Retinal pigment epithelial cell (primary cell): ENCODE results near the gene KLF6.

ENCODE experiments used
- DNase-seq: peaks from one replicate; pipeline ENCODE4 v3.0.0-alpha.2; 2010; ENCODE audit warnings: low read depth
- H3K4me3 ChIP-seq: 2 replicates; pipeline ENCODE4 v1.5.1; 2011; ENCODE audit warnings: mild to moderate bottlenecking, low read length, control low read depth, moderate library complexity
- TF ChIP-seq, protein P1 (sequence below): conservative IDR thresholded peaks from 2 replicates; pipeline ENCODE4 v1.5.1; 2011; ENCODE audit warnings: low read depth, low read length, control low read depth, inconsistent platforms

The KLF6 gene

DNA sequence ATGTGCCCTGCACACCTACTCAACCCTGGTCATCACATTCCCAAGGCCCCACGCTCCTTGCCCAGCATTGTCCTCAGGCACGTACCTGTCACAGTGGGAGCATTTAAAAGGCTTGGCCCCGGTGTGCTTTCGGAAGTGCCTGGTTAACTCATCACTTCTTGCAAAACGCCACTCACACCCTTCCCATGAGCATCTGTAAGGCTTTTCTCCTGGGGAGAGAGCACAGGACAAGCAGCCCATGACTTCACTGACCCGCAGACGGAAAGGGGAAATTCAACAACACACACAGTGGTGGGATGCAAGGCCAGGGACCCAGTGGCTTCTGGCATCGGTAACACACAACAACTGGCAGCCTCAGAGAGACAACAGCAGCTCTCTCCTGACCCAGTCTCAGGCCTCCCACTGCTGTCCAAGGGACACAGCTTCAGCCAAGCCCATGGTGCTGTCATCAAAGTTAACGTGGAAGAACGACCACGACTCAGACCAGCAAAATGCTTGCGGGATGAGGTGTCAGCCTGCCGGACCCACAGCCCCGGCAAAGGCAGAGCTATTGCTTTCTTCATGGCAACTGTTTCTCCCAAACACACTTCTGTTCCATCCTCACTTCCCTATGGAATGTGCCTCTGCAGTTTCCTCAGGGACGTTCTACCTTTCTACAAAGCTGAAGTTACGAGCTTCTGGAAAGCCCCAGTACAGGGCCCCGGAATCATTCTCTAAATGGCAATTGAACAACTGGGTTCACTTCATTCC lies 4.8 kb downstream of the KLF6 start:
- TF ChIP-seq, protein P1, sequence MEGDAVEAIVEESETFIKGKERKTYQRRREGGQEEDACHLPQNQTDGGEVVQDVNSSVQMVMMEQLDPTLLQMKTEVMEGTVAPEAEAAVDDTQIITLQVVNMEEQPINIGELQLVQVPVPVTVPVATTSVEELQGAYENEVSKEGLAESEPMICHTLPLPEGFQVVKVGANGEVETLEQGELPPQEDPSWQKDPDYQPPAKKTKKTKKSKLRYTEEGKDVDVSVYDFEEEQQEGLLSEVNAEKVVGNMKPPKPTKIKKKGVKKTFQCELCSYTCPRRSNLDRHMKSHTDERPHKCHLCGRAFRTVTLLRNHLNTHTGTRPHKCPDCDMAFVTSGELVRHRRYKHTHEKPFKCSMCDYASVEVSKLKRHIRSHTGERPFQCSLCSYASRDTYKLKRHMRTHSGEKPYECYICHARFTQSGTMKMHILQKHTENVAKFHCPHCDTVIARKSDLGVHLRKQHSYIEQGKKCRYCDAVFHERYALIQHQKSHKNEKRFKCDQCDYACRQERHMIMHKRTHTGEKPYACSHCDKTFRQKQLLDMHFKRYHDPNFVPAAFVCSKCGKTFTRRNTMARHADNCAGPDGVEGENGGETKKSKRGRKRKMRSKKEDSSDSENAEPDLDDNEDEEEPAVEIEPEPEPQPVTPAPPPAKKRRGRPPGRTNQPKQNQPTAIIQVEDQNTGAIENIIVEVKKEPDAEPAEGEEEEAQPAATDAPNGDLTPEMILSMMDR = no peak
- peak overlapping the region; percentile 90 for H3K4me3 ChIP-seq
- no peak for DNase-seq

DNA sequence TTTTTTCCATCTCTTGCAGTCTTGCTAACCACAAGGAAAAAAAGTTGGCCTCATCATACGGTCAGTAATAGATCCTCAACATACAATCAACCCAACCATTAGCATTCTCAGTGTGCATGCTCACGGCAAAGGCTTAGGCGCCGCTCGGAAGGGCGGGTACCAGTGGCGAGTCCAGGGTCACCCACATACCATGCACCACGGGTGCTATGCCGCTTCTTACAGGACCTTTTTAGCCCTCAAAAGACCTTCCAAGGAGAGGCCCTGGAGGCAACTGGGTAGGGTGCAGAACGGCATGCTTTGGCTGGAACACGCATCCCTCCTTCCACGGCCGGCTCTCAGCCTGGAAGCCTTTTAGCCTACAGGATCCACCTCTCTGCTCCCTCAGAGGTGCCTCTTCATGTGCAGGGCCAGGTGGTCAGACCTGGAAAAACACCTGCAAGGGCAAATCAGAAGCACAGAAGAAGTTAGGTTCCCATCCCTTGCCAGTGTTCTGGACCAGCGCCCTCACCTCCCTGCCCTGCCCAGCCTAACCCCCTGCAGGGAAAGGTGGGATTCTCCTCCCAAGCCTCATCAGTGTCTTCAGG lies 5.8 kb downstream of the KLF6 start:
- TF ChIP-seq, protein P1 = no peak
- DNase-seq = no peak
- H3K4me3 ChIP-seq = no peak overlapping the region

DNA sequence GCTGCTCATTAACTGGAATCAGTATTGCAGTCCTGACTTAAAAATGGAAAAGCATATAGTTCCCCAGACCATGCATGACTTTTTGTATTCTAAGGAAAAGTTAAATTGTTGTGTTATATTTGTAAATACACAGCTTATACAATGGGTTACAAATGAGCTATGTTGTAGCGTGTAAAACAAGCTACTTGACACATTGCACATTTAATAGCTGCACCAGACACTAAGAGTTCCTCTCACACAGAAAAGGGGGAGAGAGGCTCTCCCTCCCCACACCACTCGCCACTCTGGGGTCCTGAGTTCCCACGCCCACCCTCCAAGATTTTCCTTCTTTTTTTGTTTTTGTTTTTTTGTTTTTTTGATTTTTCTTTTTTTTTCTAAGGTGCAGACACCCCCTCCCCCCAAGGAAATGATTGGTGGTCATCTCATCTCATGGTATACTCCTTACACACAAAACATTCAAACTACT lies 6.3 kb downstream of the KLF6 start:
- TF ChIP-seq, protein P1 = no peak
- DNase-seq = no peak
- H3K4me3 ChIP-seq = no peak overlapping the region

DNA sequence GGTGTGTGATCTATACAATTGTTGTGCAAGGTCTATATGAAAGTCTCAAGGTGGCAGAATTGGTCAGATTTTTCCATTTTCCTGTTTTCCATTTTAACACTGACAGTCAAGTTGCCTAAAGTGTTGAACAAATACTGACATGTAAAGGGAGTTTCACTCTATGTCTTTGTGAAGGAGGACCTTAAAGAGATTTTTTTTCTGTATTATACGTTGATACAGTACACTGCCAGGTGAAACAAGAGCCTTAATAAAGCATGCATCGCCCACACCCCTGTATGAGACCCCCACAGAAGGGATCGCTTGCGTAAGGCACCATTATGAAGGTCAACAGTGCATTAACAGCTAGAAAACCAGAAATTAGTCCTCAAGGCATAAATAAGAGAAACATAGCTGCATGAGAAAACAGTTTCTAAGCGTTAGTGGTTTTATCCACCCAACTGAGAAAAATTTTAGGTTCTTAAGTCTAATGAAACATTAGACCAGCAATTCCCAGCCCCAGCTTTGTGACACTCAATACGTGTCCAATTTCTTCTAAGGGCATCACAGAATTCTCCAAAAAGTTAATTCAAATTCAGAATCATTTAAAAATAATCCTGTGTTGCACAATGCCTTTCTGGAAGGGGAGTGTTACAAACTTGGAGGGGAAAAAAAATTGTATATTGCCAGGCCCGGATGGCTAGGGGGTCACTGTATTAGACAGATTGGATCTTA lies 6.9 kb downstream of the KLF6 start:
- no peak for DNase-seq
- TF ChIP-seq, protein P1 = no peak
- H3K4me3 ChIP-seq = no peak overlapping the region

DNA sequence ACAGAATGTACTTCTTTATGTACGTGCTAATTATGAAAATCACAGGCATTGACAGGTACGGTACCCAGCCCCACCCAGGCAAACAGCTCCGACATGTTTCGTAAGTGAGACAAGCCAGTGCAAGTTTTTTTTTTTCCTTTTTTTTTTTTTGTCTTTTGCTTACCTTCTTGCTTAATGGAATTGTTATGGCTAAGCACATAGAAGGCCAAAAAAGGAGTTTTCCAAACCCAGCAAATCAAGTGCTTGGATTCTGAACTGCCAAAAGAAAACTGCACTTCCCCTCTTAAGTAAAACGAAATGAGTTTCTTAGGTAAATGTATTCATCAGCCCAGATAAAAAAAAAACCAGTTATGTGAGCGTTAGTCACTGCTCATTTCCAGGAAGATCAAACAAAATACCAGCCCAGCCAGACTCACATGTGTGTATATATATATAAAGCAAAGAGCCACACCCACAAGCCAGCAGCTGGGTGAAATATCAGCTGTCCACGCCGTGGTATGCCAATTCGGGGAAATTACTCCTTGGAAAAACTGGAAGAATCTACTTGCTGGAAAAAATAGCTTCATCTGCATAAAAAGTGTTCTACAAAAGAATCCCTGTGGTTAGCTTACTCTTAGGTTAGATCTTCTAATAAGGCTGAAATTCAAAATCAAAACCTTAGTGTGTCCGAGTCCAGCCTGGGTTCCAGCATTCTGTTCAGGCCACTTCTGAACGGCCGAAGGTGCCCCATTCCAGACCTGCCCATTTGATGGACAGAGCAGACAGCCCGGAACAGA lies 8.0 kb downstream of the KLF6 start:
- TF ChIP-seq, protein P1 = no peak
- no peak for DNase-seq
- H3K4me3 ChIP-seq = no peak overlapping the region

DNA sequence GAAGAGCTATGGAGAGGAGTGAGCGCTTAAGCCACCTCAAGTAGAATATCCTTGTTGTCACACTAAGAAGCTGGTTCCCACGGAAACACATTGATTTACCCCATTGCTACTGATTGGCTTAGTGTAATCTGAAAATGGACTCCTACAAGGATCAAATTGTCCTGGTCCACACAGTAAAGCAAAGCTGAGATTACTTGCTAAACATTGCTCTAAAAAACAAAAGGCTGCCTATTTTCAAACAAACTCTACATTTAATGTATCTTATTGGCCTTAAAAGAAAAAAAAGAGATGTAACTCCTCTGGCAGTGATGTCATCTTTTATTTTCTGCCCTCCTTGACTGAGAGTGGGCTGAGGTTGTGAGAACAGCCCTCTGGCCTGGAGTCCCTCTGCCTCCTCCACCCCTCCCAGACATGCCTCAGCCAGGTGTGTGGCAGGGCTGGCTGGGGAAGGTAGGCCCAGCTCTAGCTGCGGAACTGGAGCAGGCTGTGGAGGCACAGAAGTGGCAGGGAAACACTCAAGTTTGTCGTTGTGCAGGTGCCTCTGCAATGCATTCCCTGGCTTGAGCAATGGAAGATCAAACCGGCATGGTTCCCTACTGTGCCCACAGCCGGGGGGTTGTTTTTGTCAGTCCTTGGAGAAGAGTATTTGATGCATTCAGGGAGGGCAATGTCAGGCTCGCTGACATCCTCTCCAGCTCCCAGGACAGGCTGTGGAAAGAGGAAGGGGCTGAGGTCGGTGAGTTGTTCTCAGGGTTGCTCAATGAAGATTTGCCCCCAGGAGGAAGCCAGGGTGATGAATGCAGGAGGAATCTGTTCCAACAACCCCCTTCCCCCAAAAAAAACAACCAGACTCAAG lies 9.1 kb downstream of the KLF6 start:
- TF ChIP-seq, protein P1 = no peak
- H3K4me3 ChIP-seq = no peak overlapping the region
- no peak for DNase-seq
